ENCODE data around the gene CYB561D2. TPM values are rescaled to one million over a fixed set of nuclear protein-coding genes. Genes with fewer than 3 reads are reported as not detected.

Gene CYB561D2
- total and polyA plus RNA-seq, 7 donors = 6.8 to 46.0 (median 10.8) TPM

DNA sequence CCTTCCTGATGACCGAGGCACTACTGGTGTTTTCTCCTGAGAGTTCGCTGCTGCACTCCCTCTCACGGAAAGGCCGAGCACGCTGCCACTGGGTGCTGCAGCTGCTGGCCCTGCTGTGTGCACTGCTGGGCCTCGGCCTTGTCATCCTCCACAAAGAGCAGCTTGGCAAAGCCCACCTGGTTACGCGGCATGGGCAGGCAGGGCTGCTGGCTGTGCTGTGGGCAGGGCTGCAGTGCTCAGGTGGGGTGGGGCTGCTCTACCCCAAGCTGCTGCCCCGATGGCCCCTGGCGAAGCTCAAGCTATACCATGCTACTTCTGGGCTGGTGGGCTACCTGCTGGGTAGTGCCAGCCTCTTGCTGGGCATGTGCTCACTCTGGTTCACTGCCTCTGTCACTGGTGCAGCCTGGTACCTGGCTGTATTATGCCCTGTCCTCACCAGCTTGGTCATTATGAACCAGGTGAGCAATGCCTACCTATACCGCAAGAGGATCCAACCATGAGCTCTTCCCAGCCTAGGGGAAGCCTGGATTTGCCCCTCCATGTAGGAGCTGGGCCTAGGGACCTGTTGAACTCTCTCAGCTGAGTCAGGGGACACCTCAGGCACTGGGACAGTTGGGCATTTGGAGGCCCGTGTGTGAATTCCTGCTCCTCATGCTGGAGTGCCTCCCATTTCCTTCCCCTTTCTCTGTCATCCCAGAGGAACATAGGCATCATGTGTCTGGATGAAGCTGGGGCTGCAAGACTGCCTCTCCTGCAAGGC, 2.8 kb downstream of the CYB561D2 start:
- Histone ChIP-seq H3K4me1 (peaks cover 0 to 63% (median 53%) of the 10 kb centered on the region in 4 donors), H3K4me3 (no peak overlapping the region), H3K36me3 (peaks cover 14 to 53% (median 28%) of the 10 kb centered on the region in 4 donors), H3K9me3 (no peaks in the 10 kb centered on the region), H3K27ac (no peak overlapping the region), H3K27me3 (no peaks in the 10 kb centered on the region)
- intact Hi-C loops (cut with DNase I) = loop anchor here (10.0 kb wide), 1 partner anchor 1041 kb away; the partner anchor contains the start of gene RBM15B
- TF ChIP-seq POLR2AphosphoS5 (IDR thresholded peaks at IDR 0.05) (no peak), EP300 (IDR thresholded peaks at IDR 0.05) (no peak), POLR2A (IDR thresholded peaks at IDR 0.05) (no peak)
- TF ChIP-seq, protein P1, sequence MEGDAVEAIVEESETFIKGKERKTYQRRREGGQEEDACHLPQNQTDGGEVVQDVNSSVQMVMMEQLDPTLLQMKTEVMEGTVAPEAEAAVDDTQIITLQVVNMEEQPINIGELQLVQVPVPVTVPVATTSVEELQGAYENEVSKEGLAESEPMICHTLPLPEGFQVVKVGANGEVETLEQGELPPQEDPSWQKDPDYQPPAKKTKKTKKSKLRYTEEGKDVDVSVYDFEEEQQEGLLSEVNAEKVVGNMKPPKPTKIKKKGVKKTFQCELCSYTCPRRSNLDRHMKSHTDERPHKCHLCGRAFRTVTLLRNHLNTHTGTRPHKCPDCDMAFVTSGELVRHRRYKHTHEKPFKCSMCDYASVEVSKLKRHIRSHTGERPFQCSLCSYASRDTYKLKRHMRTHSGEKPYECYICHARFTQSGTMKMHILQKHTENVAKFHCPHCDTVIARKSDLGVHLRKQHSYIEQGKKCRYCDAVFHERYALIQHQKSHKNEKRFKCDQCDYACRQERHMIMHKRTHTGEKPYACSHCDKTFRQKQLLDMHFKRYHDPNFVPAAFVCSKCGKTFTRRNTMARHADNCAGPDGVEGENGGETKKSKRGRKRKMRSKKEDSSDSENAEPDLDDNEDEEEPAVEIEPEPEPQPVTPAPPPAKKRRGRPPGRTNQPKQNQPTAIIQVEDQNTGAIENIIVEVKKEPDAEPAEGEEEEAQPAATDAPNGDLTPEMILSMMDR (IDR thresholded peaks at IDR 0.05) = no peak
- DNase-seq = no peak
- WGBS, 2 donors = 91% methylated on average over 12 of the region's 12 CpGs

DNA sequence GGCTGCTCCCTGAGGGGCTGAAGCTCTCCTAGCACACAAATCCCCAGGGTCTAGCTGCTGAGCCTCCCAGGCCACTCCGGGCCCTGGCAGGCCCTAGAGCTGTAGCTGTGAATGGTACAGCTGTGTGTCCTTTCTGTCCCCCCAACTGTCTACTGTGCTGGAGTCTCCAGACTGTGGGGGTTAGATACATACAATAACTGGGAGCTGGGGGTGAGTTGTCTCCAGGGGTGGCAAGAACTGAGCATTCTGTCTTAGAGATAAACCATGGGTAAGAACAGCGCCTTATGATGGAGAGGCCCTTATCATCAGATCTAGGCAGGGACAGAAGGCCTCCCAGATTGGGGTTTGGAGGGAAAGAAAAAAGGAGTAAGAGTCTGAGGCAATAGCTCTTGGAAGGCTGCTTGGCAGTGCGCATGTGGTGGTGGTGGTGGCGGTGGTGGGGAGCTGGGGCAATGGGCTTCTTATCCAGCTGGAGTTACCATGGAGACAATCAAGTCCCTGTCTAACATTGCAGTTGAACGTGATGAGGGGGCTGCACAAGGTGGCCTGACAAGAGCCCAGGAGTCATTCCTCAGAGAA, 3.6 kb downstream of the CYB561D2 start:
- no peaks in the 10 kb centered on the region for H3K27me3 ChIP-seq
- no peaks in the 10 kb centered on the region for H3K9me3 ChIP-seq
- H3K36me3 ChIP-seq = peaks cover 14 to 50% (median 24%) of the 10 kb centered on the region in 4 donors
- 87 to 89% methylated on average over 5 of the region's 5 CpGs for WGBS, 2 donors
- peaks cover 0 to 67% (median 52%) of the 10 kb centered on the region in 4 donors for H3K4me1 ChIP-seq
- TF ChIP-seq, protein P1 (IDR thresholded peaks at IDR 0.05) = no peak
- TF ChIP-seq EP300 (IDR thresholded peaks at IDR 0.05) = no peak
- TF ChIP-seq POLR2AphosphoS5 (IDR thresholded peaks at IDR 0.05) = no peak
- intact Hi-C loops (cut with DNase I) = loop anchor here (10.0 kb wide), 1 partner anchor 1041 kb away; the partner anchor contains the start of gene RBM15B
- no peak overlapping the region for H3K4me3 ChIP-seq
- DNase-seq = no peak
- no peak overlapping the region for H3K27ac ChIP-seq

DNA sequence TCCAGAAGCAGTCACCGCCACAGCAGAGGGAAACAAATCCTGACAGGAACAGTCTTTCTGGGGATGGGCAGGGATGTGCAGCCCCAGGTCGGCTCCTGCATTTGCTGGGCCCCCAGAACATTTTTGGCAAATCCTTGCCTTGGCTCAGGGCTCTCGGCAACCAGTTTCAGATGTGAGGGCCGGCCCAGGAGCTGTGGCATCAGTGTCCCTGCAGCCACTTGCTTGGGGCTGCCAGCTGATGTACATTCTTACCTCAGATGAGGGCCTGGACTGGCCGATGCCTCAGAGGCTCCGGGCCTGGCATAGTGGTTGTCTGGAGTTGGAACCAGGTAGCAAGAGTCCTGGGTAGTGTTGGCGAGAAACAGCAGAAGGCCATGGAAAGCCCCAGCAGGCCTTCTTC, 4.2 kb downstream of the CYB561D2 start:
- peaks cover 0 to 64% (median 47%) of the 10 kb centered on the region in 4 donors for H3K4me1 ChIP-seq
- TF ChIP-seq POLR2AphosphoS5 (IDR thresholded peaks at IDR 0.05) (no peak), POLR2A (IDR thresholded peaks at IDR 0.05) (no peak), EP300 (IDR thresholded peaks at IDR 0.05) (no peak)
- TF ChIP-seq, protein P1 (IDR thresholded peaks at IDR 0.05) = no peak
- H3K9me3 ChIP-seq = no peaks in the 10 kb centered on the region
- no peak overlapping the region for H3K27ac ChIP-seq
- DNase-seq = no peak
- intact Hi-C loops (cut with DNase I) = loop anchor here (10.0 kb wide), 1 partner anchor 1040 kb away; the partner anchor contains the start of gene RBM15B
- H3K27me3 ChIP-seq = no peaks in the 10 kb centered on the region
- peaks cover 14 to 50% (median 24%) of the 10 kb centered on the region in 4 donors for H3K36me3 ChIP-seq
- WGBS, 2 donors = 91 to 93% methylated on average over 7 of the region's 7 CpGs
- no peak overlapping the region for H3K4me3 ChIP-seq

DNA sequence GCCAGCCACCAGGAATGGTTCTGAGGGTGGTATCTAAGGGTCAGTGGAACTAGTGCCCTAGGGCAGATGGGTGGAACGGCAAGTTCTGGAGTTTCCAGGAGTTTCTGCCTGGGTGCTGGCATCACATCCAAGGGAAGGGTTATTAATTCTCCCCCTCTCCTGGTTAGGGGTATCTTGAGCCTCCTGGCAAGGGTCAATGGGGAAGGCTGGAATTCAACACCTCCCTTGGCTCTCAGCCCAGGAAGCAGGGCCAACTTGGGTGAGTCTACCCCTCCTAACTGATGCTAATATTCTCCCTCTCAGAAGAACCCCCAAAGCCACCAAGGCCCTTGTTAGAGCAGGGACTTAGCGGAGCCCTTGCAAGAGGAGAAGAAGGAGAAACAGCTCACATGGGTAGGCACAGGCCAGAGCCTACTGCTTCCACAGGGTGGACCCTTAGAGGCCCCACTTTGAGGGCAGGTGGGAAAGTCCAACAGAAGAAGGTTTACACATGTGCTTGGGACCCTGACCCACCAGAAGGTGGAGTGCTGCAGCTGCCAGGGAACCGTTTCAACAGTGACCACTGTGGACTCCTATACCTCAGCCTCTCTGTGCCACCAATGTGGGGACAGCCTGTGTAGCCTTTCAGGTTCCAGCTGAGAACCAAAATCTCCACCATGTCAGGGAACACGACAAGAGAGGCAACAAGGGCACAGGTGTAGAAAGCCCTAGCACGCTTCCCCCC, 5.3 kb downstream of the CYB561D2 start:
- intact Hi-C loops (cut with DNase I) = loop anchor here (10.0 kb wide), 1 partner anchor 1039 kb away; the partner anchor contains the start of gene RBM15B
- Histone ChIP-seq H3K27me3 (no peaks in the 10 kb centered on the region), H3K27ac (peak overlapping the region in 3 of 4 donors; percentile 11 to 90 (median 82)), H3K36me3 (peaks cover 14 to 50% (median 24%) of the 10 kb centered on the region in 4 donors), H3K9me3 (no peaks in the 10 kb centered on the region), H3K4me1 (peaks cover 0 to 60% (median 42%) of the 10 kb centered on the region in 4 donors), H3K4me3 (peak overlapping the region in 3 of 4 donors; percentile 72 to 84 (median 84))
- TF ChIP-seq EP300 (IDR thresholded peaks at IDR 0.05) = no peak
- TF ChIP-seq, protein P1 (IDR thresholded peaks at IDR 0.05) = no peak
- no peak for TF ChIP-seq POLR2AphosphoS5 (IDR thresholded peaks at IDR 0.05)
- no peak for TF ChIP-seq POLR2A (IDR thresholded peaks at IDR 0.05)
- DNase-seq = no peak
- WGBS, 2 donors = 56 to 75% methylated on average over 5 of the region's 5 CpGs
